OCI-M2 (cell line): ENCODE measurements around the gene ZNF800.
"Not testable (repeated sequence)": the region's sequence is repeated elsewhere in the genome, so short reads cannot be mapped to it uniquely, and the experiment has no call there.

Source experiments
- DNase-seq: peaks from one replicate; lab custom pipeline; 2025; ENCODE audit not compliant: unreplicated experiment; lab: John Stamatoyannopoulos, UW

ZNF800 gene

GRCh38 chr7:127392566-127393367 is at the start of gene ZNF800:
TSS of gene ZNF800 (minus strand) at chr7:127392708. CDS start at chr7:127391557, 1,151 bp downstream.
- peak; percentile 61 for DNase-seq

GRCh38 chr7:127440206-127440605 is 47.7 kb upstream of the ZNF800 start:
- DNase-seq: no peak

GRCh38 chr7:127438836-127439235 is 46.3 kb upstream of the ZNF800 start:
- no peak for DNase-seq

- DNase-seq: no peak
Observed at GRCh38 chr7:127437837-127438236, 45.3 kb upstream of the ZNF800 start.

- no peak for DNase-seq
Observed at GRCh38 chr7:127437241-127437640, 44.7 kb upstream of the ZNF800 start.

- DNase-seq: not testable (repeated sequence)
Observed at GRCh38 chr7:127429281-127429680, 36.8 kb upstream of the ZNF800 start.

DNA sequence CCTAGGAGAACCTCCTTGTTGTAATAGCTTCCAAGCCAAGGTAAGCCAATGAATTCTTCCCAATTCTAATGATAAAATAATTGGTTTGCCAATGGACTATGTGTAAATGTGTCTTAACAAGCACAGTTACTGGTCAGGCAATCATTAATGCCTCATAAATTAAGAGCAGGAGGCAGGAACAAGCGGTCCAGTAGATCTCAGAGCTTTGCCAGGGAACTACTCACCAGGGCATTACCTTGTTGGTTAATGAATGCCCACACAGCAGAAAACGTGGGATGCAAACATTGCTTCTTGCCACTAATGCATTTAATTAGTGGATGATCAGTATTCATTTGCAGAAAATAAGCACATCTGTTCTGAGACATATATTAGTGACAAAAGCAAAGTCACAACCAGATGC is 26.7 kb upstream of the ZNF800 start:
- DNase-seq: no peak

GRCh38 chr7:127418459-127418858 is 26.0 kb upstream of the ZNF800 start:
- DNase-seq: no peak

DNA sequence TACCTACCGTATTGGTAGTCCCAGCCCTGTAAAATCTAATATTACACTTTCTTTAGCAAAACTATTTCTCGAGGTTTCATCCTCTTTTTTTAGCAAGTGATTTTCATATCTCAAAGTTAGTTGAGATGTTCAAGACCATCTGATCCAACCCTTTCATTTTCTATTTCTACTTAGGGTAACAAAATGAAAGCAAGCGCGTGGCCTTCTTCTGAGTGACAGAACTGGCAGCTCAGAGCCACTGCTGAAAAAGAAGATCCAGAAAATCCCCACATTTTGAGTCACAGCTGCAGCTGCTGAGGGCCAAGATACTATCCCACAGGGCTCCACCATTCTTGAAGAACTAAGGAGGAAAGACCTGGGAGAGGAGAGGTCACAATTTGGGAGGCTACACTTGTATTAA is 24.8 kb upstream of the ZNF800 start:
- DNase-seq: no peak

DNA sequence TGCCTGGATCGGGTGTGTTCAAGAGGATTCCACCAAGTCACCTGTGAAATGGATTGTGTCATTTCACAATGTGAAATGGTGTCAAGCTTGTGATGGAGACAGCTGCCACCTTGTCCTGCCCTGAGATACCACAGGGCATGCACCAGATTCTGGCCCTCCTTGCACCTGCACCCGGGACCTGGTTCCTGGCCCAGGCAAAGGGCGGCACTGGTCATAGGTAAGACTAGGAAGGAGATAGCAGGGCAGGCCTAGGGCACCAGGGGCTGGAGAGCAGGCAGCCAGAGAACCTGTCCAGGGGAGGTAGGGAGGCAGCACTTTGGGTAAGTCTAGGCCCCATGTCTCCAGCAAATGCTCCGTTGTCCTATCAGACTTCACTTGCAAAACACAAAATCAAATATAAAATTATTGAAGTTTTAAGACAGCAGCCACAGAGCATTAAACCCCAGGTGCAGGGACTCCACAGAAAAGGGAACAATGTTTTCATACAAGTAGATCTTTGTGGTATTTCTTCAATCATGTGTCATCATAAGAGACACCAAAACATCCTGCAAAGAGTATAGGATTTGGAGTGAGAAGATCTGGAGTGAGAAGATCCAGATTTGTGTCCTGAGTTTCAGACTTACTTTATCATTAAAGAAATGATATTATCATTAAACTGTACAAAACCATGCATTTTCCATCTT is 22.7 kb upstream of the ZNF800 start:
- DNase-seq: no peak

DNA sequence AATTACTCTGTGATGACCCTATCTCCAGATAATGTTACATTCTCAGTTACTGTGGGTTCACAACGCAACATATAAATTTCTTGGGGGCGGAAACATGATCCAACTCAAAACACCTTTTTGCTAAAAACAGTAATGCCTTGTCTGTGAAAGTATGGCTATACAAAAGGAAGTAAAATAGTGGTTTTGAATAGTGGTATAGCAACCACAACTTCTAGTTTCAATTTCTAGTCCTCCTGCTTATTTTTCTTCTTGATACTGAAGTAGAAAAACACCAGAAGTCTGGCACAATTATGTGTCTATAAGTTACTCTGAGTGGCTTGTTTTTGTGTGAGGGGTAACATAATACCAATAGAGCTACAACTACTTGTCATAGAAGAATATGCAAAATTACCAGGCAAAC is 21.5 kb upstream of the ZNF800 start:
- DNase-seq: no peak

DNA sequence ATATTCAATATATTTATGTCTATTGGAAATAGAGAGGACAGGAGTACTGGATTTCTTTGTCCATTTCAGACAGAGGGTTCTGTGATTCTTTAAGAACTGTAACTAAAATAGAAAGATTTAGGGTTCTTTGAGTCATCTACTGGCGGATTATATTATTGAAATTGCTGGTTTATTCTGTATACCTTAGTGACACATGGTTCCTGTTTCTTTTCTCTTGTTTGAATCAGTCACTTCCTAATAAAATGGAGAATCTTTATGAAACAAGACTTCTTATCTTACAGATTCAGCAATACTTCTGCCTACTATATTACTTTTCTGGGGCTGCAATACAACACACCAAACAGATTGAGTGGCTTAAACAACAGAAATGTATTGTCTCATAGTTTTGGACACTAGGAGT is 20.8 kb upstream of the ZNF800 start:
- no peak for DNase-seq

DNA sequence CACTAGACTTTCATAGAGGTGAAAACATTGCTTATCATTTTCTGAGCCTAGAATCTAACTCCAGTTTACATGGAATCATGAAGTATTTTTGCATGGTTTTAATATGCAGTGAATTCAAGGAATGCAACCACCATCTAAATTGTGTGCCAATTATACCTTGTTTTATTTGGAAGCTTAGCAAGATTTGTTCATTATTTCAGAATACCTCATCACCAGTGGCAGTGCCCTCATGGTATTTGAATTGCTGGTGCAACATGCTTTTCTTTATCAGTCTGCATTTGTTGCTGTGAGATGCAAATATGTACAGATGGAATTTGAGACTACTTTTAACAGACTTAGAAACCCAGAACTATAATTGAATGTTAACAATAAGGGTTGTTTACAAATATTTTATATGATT is 18.7 kb upstream of the ZNF800 start:
- no peak for DNase-seq

GRCh38 chr7:127409629-127410028 is 17.1 kb upstream of the ZNF800 start:
- no peak for DNase-seq

- DNase-seq: no peak
Observed at GRCh38 chr7:127404286-127405072, 12.0 kb upstream of the ZNF800 start.

DNA sequence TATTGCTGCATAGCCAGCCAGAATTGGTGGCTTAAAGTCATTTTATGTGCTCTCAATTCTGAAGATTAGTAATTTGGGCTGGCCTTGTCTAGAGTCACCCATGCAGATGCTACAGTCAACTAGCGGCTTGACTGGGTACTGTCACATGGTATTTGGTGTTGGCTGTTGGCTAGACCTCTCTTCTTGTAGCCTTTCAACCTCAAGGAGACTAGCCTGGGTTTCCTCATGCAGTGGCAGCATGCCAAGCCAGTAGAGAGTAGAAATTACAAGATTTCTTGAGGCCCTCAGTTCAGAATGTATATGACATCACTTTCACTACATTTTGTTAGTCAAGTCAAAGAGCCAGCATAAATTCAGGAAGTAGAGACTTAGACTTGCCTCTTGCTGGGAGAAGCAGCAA is 3.7 kb upstream of the ZNF800 start:
- no peak for DNase-seq

DNA sequence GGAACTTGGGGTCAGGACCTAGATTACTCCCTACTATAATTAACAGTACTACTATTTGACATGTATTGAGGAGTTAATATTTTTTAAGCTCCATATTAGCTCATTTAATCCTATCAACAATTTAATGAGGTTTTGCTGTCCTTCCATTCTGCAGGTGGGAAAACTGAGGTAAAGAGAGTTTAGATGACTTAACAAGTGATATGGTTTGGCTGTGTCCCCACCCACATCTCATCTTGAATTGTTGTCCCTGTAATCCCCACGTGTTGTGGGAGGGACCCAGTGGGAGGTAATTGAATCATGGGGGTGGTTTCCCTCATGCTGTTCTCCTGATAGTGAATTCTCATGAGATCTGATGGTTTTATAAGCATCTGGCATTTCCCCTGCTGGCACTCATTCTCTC is 2.6 kb upstream of the ZNF800 start:
- not testable (repeated sequence) for DNase-seq

GRCh38 chr7:127393368-127394058 is 1.0 kb upstream of the ZNF800 start:
- DNase-seq: no peak

DNA sequence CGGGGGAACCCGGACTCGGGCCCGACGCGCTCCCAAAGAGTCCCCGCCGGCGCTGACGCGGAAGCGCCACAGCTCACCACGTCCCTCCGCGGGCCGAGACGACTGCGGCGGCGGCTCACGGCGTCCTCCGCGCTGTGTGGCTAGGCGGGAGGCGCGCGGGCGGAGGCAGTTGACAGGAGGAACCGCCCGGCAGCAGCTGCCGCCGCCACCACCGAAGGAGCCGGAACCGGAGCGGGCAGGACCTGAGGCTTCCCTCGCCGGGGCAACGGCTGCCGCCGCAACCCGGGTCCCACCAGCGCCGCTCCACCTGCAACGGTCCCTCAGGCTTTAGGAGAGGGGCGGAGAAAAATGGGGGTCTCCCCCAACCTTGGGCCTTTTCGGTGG is 334 bp downstream of the ZNF800 start:
- DNase-seq: no peak

DNA sequence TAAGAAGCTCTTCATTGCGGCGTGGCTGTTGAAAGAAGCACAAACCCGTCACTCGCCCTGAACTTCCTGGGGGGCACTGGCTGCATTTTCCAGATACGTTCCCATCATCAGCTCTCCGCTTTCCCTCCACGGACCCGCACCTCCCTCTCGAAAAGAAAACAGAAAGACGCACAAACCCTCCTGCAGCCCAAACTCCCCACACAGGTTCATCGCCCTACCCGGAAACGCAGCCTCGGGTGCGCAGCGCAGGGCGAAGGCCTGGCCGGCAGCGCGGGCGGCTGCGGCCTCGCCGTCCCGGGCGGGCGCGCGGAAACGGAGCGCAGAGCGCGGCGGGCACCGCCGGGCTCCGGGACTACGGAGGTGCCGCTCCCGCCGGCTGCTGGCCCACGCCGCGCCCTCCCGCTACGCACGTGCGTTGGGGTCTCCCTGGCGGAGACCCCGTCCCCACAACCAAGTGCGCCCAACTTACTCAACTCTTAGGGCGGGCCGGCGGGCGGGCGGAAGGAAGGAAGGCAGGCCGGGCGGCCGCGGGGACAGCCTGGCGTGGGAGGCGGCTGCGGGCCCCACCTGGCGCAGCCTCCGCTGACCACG is 822 bp downstream of the ZNF800 start:
- no peak for DNase-seq
